T-helper 1 cell treated with Interleukin-12 subunit alpha and Interleukin-12 subunit beta and Interleukin-4 antibody, amounts not matched to agents 30 ng/mL and 1 ng/mL, for 36 hours (primary cell): Measurements from ENCODE around the gene AGAP9. TPM values are rescaled to one million over a fixed set of nuclear protein-coding genes. Genes with fewer than 3 reads are reported as not detected.
"Not testable (repeated sequence)": the region's sequence is repeated elsewhere in the genome, so short reads cannot be mapped to it uniquely, and the experiment has no call there.

Source experiments
- intact Hi-C: fragments of 100-400 bp; cut with micrococcal nuclease; formaldehyde crosslinking; loops from one replicate; pipeline ENCODE4 v1.15.1; 2024
- total RNA-seq: library from RNA; stranded (reverse); gene quantifications from 2 replicates; pipeline ENCODE4 v1.2.3, GENCODE V29; 2022

Gene AGAP9
- total RNA-seq, 1 donor from 2014 or later = 11.8 TPM

DNA sequence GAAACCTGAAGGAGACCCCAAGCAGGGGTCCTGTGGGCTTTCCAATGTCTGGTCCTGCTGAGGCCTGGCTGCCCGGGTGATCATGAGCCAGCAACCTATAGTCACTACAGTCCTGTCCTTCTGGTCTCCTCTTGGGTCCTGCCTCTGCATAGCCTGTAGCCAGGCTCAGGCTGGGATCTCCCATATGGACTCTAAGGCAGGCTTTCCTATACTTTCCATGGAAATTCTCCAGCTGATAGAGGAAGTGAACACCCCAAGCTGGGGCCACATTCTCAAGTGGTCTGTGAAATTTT, 66.0 kb downstream of the AGAP9 start:
- intact Hi-C loops = no loop called here

DNA sequence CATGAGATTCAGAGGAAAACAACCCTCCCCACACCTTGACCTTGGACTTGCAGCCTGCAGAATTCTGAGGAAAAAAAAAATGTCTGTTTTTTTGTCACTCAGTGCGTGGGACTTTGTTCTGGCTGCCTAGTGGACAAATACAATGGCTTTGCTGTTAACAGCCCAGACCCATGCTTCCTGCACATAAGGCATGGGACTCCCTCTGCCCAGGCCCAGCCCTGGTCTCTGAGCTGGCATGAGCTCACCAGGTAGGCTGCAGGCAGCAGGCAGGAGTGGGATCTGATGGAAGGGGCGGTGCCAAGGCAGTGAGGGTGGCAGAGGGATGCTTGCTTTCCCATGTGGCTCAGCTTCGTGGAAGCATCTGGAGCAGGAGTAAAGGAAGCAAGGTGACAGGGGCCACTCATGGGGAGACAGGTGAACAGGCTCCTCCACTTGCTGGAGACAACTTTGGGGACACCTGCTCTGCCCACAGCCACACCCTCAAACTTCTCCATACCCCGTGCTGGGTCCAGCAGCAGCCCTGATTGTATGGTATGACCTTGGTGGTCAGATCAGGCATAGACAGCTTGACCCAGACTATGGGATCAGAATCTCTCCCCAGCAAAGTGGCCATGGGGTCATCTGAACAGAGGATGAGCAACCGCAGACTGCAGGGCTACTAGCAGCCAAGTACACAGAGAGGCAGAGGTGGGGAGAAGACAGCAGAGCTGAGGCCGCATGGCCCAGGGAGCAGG, 66.5 kb downstream of the AGAP9 start:
- intact Hi-C loops = no loop called here

DNA sequence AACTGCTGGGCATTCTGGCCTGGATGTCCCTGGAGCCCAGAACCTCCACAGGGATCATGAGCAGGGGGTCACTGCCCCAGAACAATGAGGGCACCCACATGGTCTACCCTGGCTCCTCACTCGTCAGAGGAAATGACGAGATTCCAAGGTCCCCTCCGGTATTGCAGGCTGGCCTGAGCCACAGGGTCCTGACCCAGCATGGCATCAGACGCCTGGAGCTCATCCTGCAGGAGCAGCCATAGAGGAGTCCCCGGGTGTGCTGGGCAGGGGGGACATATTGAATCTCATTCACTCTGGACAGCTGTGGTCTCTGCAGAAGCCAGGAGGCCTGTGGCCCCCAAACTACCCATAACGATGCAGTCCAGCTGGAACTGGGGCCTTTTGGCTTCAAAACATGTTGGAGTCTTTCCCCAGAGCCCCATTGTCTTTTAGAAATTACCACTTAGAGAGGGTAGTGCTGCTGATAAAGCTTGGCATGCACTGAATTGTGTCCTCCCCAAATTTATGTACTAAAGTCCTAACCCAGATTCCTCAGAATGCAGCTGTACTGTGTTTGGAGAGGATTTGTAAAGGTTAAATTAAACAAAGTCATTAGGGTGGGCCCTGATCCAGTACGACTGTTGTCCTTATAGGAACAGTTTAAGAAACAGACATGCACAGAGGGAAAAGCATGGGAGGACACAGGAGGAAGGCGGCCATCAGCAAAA, 67.2 kb downstream of the AGAP9 start:
- intact Hi-C loops = no loop called here

DNA sequence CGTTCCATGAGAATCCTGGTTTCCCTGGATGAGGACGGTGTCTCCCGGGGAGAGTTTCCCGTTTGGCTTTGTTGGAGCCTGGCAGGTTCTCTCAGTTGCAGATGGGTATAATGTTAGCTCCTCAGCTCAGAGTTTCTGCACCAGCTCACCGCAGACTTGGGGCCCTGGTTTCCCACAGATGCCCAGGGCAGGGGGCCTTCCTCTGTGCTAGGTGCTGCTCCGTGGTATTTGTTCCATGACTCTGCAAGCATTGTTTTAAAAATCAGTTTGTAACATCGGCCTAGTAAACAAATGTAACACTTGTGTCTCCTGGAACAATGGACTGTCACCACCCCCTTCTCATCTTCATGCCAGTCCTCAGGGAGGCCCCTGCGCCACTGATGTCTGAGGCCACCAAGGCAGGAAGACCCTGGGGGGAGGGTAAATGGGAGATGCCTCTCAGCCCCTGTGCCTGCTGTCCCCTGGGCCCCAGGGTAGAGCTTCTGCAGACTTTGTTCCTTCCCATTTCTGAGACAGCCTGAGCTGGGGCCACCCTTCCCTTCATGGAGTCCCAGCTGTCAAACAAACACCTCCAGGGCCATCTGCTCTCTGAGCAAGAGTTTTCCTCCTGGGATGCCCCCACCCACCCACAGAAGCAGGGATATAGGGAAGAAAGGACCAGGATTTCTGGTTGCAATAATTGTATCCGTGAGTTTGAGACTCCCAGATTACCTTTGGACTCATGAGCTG, 67.9 kb downstream of the AGAP9 start:
- intact Hi-C loops = not testable (repeated sequence)

DNA sequence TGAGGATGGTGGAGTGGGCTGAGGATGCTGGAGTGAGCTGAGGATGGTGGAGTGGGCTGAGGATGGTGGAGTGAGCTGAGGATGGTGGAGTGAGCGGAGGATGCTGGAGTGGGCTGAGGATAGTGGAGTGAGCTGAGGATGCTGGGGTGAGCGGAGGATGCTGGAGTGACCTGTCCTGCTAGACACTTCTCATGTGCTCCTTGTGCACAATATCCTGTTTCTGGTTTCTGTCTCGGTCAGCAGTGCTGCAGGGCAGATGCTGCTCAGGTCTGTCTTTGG, 68.7 kb downstream of the AGAP9 start:
- intact Hi-C loops = no loop called here

DNA sequence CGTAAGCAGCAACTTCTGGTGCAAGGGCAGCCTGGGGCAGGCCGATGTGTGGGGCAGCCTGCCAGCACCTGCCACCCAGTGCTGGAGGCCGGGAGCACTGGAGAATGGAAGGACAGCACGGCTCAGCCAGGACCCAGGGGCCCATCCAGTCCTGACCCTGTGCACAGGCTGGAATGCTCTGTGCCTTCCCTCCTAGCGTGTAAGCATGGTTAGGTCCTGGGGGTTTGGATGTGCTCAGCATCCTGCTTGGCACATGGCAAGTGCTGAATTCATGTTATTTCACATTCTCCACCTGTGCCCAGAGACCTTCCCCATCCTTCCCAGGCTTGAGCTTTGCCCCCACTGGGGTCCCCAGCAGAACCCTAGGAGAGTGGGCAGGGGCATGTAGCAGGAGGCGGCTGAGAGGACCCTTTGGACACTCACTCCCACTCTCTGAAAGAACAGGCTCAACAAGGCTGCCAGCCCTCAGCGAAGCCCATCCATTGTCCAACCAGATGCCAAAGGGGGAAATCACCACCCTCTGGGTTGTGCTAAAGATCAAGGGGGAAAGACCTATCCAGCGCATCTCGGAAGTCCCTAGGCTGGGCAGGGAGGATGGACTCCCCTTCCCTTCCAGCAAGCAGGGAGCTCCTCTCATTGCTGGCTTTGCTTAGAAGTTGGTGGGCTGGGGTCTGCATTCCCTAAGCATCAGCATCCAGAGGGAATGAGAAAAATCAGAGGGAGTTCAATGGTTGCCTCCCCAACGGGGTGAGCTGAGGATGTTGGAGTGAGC, 69.2 kb downstream of the AGAP9 start:
- intact Hi-C loops = no loop called here

DNA sequence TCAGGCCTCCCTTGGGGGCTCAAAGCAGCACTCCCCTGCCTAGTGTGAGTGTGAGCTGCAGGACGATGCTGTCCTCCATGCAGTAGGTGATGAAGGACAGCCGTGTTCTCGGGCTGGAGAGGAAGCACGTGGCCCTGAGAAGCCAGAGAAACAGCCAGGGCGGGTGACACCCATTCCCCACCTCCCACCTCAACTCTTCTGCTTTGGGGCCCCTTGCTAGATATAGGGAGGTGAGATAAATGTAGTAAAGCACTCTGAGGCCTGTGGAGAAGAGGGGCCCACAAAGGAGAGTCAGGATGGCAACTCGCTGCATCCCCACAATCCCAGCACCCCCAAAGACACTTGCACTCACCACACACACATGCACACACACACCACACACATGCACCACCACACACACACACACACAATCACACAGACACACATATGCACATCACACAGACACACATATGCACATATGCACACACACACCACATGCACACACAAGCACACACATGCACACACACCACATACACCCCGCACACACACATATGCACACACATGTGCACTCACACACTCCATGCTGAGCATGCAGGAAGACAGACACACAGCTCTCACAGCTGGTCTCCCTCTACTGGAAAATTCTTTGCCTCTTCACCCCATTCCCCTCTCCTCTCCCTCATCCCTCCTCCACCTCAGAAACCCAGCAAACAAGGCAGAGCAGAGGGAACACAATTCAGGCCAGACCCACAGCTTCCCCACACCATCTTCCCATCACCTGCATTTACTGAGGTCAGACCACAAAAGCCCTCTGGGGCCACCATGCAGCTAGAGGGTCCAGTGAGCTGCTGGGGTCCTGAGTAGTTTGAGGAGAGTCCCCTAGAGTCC, 70.1 kb downstream of the AGAP9 start:
- intact Hi-C loops = no loop called here

DNA sequence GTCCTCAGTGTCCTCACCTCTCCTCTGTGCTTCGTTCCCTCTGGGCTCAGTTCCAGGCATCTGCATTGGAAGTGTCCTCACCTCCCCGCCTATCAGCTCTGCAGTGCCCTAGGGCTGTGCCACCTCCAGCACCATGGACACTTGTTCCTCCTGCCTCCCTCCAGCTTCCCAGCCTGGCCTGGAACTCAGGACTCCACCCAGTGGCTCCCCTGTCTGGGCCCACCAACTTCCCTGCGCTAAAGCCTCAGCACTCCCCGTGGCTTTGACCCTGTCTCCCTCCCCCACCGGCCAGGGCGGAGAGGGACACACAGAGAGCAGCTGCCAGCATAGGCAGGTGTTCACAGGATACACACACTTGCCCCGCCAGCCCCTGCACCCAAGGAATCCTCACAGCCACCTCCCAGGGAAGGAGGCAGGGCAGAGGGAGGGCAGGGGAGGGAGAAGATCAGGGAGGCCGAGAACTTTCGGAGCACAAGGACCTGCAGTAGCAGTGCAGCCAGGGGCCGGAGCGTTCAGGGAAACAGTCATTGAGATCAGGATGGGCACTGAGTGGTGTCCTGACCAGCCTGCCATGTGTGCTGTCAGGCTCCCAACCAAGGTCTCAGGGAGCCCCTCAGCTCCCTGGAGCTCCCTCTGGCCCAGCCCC, 70.8 kb downstream of the AGAP9 start:
- intact Hi-C loops = no loop called here

DNA sequence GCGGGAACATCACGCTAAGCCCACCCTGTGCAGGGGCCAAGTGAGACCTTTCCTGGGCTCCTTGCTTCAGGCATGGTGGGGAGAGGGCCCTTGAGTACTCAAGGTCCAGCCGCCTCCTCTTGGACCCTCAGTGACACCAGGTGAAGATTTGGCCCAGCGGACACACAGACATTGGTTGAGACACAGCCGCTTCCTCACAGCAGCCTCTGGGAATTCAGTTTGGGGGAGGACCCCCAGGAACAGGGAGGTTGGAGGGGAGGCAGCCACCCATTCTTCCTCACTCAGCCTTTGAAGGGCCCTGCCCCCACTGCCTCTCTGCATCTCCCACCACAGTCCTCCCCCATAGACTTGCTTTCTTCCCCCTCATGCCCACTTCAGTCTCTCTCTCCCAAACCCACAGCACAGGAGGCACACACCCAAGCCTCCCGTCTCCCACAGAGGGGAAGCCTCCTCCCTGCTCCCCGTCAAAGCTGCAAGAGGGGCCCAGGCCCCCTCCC, 71.4 kb downstream of the AGAP9 start:
- intact Hi-C loops = no loop called here

Other genes with a start within 250 kb of the AGAP9 start
- gene GDF10, start 223.4 kb downstream of the AGAP9 start, total RNA-seq = not detected in 2 replicates
- not detected in 2 replicates for gene GDF2, start 201.2 kb downstream of the AGAP9 start, total RNA-seq
- gene RBP3, start 175.3 kb downstream of the AGAP9 start, total RNA-seq = not detected in 2 replicates
- gene ZNF488, start 139.3 kb downstream of the AGAP9 start, total RNA-seq = not detected in 2 replicates
- 0.32 and 0.66 TPM in 2 replicates for gene ANXA8, start 39.5 kb downstream of the AGAP9 start, total RNA-seq
- not detected in 2 replicates for gene FAM25G, start 31.9 kb downstream of the AGAP9 start, total RNA-seq
- 0.17 and 0.39 TPM in 2 replicates for gene SYT15B, start 240.0 kb upstream of the AGAP9 start, total RNA-seq